DND-41 (cell line): Measurements from ENCODE around the gene PYGO2.

Experiments
- CTCF ChIP-seq: IDR thresholded peaks from 2 replicates; pipeline ENCODE4 v1.5.1; 2012; ENCODE audit warnings: borderline replicate concordance, low read length, moderate library complexity, mild to moderate bottlenecking; ENCODE audit not compliant: poor library complexity, severe bottlenecking; ENCODE audit errors: extremely low read depth
- EZH2 ChIP-seq: IDR thresholded peaks from 3 replicates; pipeline ENCODE4 v1.6.1; 2012; ENCODE audit warnings: borderline replicate concordance, low read depth, mild to moderate bottlenecking, moderate library complexity, low read length, inconsistent platforms; ENCODE audit not compliant: severe bottlenecking

DNA sequence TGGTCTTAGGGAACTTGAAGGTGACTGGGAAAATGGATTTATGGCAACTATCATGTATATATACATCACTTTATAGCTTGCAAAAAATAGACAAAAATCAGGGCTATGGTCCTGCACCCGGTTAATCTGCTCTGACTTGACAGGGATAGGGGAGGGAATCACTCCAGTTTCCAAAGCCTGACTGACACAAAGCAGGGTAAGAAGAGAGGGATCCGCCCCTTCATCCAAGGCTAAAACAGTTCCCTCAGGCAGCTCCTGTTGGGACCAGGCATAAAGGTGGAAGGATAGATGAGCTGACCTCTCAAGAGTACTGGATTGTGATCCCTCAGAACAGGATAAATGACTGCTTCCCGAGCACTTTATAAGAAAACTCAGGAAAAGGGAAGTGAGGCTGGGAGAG lies 7.0 kb downstream of the PYGO2 start:
- TF ChIP-seq CTCF (no peak), EZH2 (no peak)
